GM19193 (cell line): ENCODE data around the gene LCE2D.
"Not testable (repeated sequence)": the region's sequence is repeated elsewhere in the genome, so short reads cannot be mapped to it uniquely, and the experiment has no call there.

Experiments
- POLR2A ChIP-seq: IDR thresholded peaks from 4 replicates; pipeline ENCODE4 v1.6.1; 2011; ENCODE audit not compliant: insufficient read depth, insufficient read length; ENCODE audit errors: extremely low read depth

Gene LCE2D

GRCh38 chr1:152674983-152675382 is 11.8 kb downstream of the LCE2D start, which contains the start of gene LCE2C:
LCE2C (plus strand) TSS chr1:152675279; CDS start chr1:152676016, 737 bp downstream.
- not testable (repeated sequence) for TF ChIP-seq POLR2A

GRCh38 chr1:152679459-152679858 is 16.3 kb downstream of the LCE2D start:
- no peak for TF ChIP-seq POLR2A

- TF ChIP-seq POLR2A: no peak
Observed at GRCh38 chr1:152681616-152682015, 18.4 kb downstream of the LCE2D start.

- no peak for TF ChIP-seq POLR2A
Observed at GRCh38 chr1:152683846-152684245, 20.7 kb downstream of the LCE2D start.

GRCh38 chr1:152685823-152686222 is 22.6 kb downstream of the LCE2D start, which contains the start of gene LCE2B:
LCE2B (plus strand) TSS chr1:152686123; CDS start chr1:152686844, 721 bp downstream.
- not testable (repeated sequence) for TF ChIP-seq POLR2A

GRCh38 chr1:152697701-152698600 is 34.8 kb downstream of the LCE2D start, which contains the start of gene LCE2A:
LCE2A (plus strand) TSS chr1:152698345; CDS start chr1:152698902, 557 bp downstream.
- TF ChIP-seq POLR2A: no peak

GRCh38 chr1:152699746-152700145 is 36.6 kb downstream of the LCE2D start:
- TF ChIP-seq POLR2A: no peak

GRCh38 chr1:152707860-152708259 is 44.7 kb downstream of the LCE2D start, which contains the start of gene LCE4A:
LCE4A (plus strand) TSS chr1:152708160; CDS start chr1:152709076, 916 bp downstream.
- no peak for TF ChIP-seq POLR2A
